ENCODE results near the gene CCDC157.

GRCh38 chr22:30402028-30402765 lies 45.4 kb downstream of the CCDC157 start:
- TF ChIP-seq POLR2AphosphoS5 (IDR thresholded peaks at IDR 0.05; ENCODE audit: low read depth, low read length) (no peak), POLR2A (IDR thresholded peaks at IDR 0.05; ENCODE audit: low read depth, low read length) (no peak)
